ENCODE data around the gene DNAJC25.
"Not testable (repeated sequence)": the region's sequence is repeated elsewhere in the genome, so short reads cannot be mapped to it uniquely, and the experiment has no call there.

Gene DNAJC25

GRCh38 chr9:111663301-111663823 is 32.2 kb downstream of the DNAJC25 start:
- in situ Hi-C loops (cut with HindIII; ENCODE audit: low sequenced_read_pairs), result no loop called here

- in situ Hi-C loops (cut with HindIII; ENCODE audit: low sequenced_read_pairs), result no loop called here
Measured at GRCh38 chr9:111668026-111668573, 37.0 kb downstream of the DNAJC25 start.

GRCh38 chr9:111668601-111669000 is 37.5 kb downstream of the DNAJC25 start:
- in situ Hi-C loops (cut with HindIII; ENCODE audit: low sequenced_read_pairs), result not testable (repeated sequence)

GRCh38 chr9:111674319-111674718 is 43.2 kb downstream of the DNAJC25 start:
- in situ Hi-C loops (cut with HindIII; ENCODE audit: low sequenced_read_pairs), result no loop called here

- in situ Hi-C loops (cut with HindIII; ENCODE audit: low sequenced_read_pairs), result no loop called here
Measured at GRCh38 chr9:111676116-111676515, 45.0 kb downstream of the DNAJC25 start.

- in situ Hi-C loops (cut with HindIII; ENCODE audit: low sequenced_read_pairs), result no loop called here
Measured at GRCh38 chr9:111678293-111678692, 47.2 kb downstream of the DNAJC25 start.

GRCh38 chr9:111679199-111679598 is 48.1 kb downstream of the DNAJC25 start:
- in situ Hi-C loops (cut with HindIII; ENCODE audit: low sequenced_read_pairs), result no loop called here

- in situ Hi-C loops (cut with HindIII; ENCODE audit: low sequenced_read_pairs), result no loop called here
Measured at GRCh38 chr9:111683392-111683791, 52.3 kb downstream of the DNAJC25 start.

GRCh38 chr9:111691672-111692329 is 60.7 kb downstream of the DNAJC25 start:
- in situ Hi-C loops (cut with HindIII; ENCODE audit: low sequenced_read_pairs), result no loop called here

GRCh38 chr9:111696796-111697195 is 65.7 kb downstream of the DNAJC25 start:
- in situ Hi-C loops (cut with HindIII; ENCODE audit: low sequenced_read_pairs), result no loop called here

GRCh38 chr9:111700776-111701175 is 69.6 kb downstream of the DNAJC25 start:
- in situ Hi-C loops (cut with HindIII; ENCODE audit: low sequenced_read_pairs), result no loop called here
